Activated CD8-positive, alpha-beta memory T cell treated with anti-CD3 and anti-CD28 coated beads for 48 hours (primary cell): ENCODE measurements around the gene MPIG6B.

Experiments used
- DNase-seq, 3 experiments: peaks; one replicate each; pipeline ENCODE4 v3.0.0-alpha.2; 2020; ENCODE audit warnings: low read depth in 2 of 3, low spot score in 2 of 3

Gene MPIG6B

DNA sequence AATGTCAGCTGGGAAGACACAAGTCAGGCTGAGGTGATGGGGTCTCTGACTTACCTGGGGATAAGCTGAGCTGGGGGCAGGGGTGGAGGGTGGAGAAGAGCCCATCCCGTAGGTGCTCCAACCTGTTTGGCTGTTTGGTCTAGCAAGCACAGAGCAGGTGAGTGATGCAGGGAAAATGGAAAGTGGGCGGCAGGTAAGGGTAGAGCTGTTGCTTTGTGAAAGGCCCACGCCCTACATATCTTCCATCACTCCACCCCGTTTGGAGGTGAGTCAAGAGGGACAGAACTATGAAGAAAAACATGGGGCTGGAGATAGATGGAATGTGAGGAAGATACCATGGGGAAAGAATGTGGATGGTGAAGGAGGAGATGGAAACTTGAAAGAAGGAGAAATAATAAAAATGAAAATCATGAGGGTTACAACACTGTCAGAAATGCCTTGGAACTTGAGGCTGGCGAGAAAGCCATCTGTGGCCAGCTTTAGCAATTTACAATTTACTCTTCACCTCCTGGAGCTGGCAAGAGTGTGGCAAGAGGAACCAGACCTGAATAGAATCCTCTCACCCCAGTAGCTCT lies 2.9 kb upstream of the MPIG6B start:
- DNase-seq = no peak

DNA sequence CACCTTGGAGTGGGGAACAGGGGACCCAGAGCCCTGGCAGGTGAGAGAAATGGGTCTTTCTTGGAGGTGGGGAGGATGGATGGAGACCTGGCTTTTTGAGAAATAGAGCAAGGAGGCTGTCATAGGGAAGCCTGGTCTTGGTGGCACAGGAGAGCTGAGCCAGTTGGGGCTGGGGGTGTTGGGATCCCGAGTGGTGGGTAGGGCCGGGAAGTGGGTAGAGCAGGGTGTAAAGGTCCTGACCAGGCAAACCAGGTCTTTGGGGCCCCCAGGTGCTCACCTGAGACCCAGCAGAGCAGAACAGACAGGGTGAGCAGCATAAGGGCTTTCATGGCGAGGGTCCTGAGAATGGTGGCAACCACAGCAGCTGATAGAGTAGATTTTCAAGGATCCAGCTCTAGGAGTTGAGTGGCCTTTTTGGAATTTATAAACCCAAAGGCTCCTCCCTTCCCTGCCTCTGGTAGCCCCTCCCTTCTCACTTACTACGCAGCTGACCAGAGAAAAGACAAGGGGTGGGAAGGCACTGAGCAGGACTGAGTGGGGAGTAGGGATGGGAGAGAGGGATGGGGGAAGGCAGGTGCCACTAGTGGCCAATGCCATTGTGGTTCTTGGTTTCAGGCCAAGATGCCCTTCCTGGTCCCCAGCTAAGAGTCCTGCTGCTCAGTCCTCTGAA lies 1.7 kb upstream of the MPIG6B start, which contains the start of gene LY6G6C:
TSS of gene LY6G6C (minus strand) at position 396 of the 670 bp plus-strand sequence. CDS start at position 329, 67 bp downstream.
- DNase-seq = no peak

DNA sequence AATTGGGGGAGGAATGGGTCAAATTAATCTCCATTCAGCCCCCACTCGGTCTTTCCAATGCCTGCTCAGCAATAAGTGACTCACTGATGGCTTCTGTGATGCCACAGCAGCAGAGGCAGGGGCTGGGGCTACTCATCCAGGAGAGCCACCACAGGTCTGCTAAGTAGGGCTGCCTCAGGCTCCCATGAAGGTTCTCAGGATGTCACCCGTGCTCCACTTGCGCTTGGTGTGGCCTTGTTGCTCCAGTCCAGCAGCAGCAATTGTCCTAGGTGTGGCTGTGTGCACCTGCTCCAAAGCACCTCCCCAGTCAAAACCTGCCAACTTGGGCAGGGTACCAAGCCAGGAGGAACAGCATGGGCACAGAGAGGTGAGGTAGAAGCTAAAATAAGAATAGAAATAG lies 1.0 kb upstream of the MPIG6B start:
- no peak for DNase-seq

DNA sequence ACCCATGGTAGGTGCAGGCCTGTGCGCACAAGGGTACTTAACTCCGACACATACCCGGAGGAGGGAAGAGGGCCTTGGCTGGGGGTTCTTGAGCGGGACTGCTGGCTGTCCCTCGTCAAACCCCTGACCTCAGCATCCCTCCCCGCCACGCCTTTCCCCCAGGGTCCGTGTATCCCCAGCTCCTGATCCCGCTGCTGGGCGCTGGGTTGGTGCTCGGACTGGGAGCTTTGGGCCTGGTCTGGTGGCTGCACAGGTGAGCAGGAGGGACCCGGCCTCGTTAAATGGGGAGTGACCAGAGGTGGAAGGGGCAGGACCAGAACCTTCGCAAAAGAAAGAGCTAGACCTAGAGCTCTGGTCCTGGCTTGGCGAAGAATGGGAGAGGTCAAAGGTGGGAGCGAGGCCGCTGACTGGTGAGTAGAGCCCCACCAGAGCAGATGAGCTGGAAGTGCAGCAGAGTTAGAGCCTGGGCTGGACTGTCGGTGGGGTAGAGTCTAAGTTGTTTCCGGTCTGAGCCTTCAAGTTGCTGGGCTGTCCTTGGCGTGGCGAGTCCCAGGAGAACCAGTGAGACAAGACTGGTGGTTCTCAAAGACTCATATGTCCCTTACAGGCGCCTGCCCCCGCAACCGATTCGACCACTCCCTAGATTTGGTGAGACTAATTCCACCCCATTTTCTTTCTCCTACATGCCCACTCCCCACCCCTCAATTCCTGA lies 963 bp downstream of the MPIG6B start:
- DNase-seq = no peak

GRCh38 chr6:31725502-31726350 lies 2.6 kb downstream of the MPIG6B start:
- no peak for DNase-seq

- no peak for DNase-seq
These were observed 4.0 kb downstream of the MPIG6B start for GRCh38 chr6:31727034-31727716.

GRCh38 chr6:31727717-31728671 lies 4.8 kb downstream of the MPIG6B start:
- DNase-seq = no peak

DNA sequence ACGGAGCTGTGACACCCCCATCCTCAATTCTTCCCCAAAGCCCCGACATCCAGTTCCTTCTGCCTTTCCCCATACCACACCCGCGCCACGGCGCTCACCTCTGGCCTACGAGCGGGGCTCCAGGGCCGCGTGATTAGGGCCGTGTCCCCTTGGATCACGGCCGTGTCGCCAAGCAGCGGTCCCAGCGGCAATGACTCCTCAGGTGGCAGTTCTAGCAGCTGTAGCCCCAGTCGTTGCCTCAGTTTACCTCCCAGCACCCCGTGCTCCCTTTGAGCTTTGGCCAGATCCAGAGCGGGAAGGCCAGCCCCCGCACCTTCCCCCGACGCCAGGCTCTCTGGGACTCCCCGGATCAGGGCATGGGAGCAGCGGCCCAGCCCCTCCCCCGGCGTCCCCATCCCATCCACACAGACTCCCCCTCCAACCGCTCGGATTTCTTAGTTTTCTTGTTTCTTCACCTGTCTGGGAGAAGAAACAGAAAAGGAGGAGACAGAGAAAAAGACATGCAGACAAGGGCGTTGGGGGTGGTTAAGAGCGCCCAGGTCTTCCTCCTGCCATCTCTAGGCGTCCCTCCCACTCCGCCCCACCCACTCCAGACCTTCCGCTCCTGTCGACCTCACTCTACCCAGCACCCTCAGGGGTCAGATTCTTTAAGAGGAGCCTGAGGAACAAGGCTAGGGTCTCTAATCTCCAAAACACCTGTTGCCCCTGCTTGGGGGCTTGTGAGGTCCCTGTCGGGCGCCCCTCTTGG lies 5.8 kb downstream of the MPIG6B start, which contains the start of gene DDAH2:
TSS of gene DDAH2 (minus strand) at position 533 of the 748 bp plus-strand sequence. CDS start at position 395, 138 bp downstream.
- DNase-seq = no peak

- peak in 2 of 3 experiments; percentile 65 to 74 for DNase-seq
These were observed 6.4 kb downstream of the MPIG6B start for GRCh38 chr6:31729515-31729978.

GRCh38 chr6:31729979-31730630 lies 6.9 kb downstream of the MPIG6B start:
- DNase-seq = peak in 2 of 3 experiments; percentile 40 to 57

- DNase-seq = no peak
These were observed 7.5 kb downstream of the MPIG6B start for GRCh38 chr6:31730631-31731086.

DNA sequence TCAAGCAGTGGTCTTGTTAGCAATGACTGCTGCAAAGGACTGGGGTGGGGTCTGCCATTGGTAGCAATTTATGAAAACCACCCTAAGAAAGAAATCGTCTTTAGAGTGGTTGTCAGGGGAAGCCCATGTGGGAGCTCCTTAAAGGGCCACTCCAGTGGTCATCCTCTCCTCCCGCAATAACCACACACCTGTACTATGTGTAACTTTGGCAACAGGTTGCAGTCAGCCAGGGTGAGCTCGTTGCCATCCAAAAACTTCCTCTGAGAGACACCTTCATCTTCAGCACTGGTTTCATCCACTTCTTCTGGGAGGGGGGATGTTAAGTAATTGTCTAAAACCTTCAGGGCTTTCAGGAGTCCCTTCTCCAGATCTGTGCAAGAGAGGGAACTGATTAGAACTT lies 8.9 kb downstream of the MPIG6B start:
- DNase-seq = no peak

- DNase-seq = no peak
These were observed 10.6 kb downstream of the MPIG6B start for GRCh38 chr6:31733734-31734133.

- no peak for DNase-seq
These were observed 11.2 kb downstream of the MPIG6B start for GRCh38 chr6:31734247-31734820.

- no peak for DNase-seq
These were observed 11.7 kb downstream of the MPIG6B start for GRCh38 chr6:31734821-31735406.

DNA sequence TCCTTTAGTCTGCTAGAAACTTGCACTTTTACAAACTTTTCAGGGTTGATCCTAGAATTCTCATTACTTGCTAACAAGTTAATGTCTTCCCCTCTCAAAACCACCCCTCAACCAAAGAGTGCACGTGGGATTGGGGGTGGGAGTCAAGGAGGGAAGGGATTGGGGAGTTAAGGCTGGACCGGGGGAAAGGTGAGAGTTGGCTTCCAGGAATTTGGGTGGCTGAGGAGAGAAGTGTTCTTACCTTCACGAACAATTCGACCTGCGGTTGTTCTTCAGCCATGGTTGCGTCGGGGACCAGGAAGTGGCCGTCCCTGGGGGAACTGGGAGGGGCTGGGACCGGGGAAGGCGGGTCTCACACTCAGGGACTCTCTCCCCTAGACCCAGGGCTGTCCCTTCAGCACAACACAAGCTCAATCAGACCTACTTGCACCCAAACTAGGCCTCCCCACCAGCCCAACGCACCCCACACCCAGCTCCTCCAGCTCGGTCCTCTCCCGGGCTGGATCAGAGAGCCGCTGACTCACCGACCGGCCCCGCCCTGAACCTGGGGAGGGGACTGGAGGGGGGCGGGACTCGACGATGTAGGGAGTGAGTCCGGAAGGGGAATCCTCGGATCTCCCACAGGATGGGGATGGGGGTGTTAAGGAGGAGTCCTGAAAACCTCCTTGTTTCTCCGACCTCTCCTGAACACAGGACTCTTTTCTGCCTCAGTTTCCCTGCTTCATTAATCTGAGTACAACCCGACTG lies 13.0 kb downstream of the MPIG6B start, which contains the start of gene CLIC1:
TSS of gene CLIC1 (minus strand) at position 510 of the 747 bp plus-strand sequence. CDS start at position 280, 230 bp downstream.
- peak; percentile 56 to 62 (median 58) for DNase-seq
